Ectodermal cell (in vitro differentiated cells): Measurements from ENCODE around the gene ACYP1.
A peak's percentile ranks its signal among the peaks of the same experiment; 100 is the strongest.

Source experiments
- H3K27ac ChIP-seq: 2 replicates; pipeline ENCODE4 v1.7.0; 2013; ENCODE audit warnings: mild to moderate bottlenecking, low read depth, low read length; ENCODE audit not compliant: insufficient read depth, poor library complexity, severe bottlenecking
- H3K27me3 ChIP-seq: 2 replicates; pipeline ENCODE4 v1.7.0; 2013; ENCODE audit warnings: mild to moderate bottlenecking, low read length; ENCODE audit not compliant: insufficient read depth, control insufficient read depth, poor library complexity, severe bottlenecking
- H3K36me3 ChIP-seq: one replicate; pipeline ENCODE4 v1.7.0; 2013; ENCODE audit warnings: low read length; ENCODE audit not compliant: control insufficient read depth, insufficient read depth
- H3K4me1 ChIP-seq: one replicate; pipeline ENCODE4 v1.7.0; 2013; ENCODE audit warnings: low read length; ENCODE audit not compliant: control insufficient read depth, insufficient read depth
- H3K4me3 ChIP-seq: 2 replicates; pipeline ENCODE4 v1.7.0; 2013; ENCODE audit warnings: low read depth, low read length, control low read depth; ENCODE audit not compliant: insufficient read depth
- H3K9me3 ChIP-seq: 2 replicates; pipeline ENCODE4 v1.7.0; 2013; ENCODE audit warnings: mild to moderate bottlenecking, low read length, moderate library complexity; ENCODE audit not compliant: control insufficient read depth
- WGBS, 2 experiments: methylation state at CpG; one replicate each; pipeline ENCODE4 v1.1.7; 2013; ENCODE audit warnings: missing lambda C conversion rate in 2 of 2; 5-methylcytosine and 5-hydroxymethylcytosine counted together

ACYP1 gene

DNA sequence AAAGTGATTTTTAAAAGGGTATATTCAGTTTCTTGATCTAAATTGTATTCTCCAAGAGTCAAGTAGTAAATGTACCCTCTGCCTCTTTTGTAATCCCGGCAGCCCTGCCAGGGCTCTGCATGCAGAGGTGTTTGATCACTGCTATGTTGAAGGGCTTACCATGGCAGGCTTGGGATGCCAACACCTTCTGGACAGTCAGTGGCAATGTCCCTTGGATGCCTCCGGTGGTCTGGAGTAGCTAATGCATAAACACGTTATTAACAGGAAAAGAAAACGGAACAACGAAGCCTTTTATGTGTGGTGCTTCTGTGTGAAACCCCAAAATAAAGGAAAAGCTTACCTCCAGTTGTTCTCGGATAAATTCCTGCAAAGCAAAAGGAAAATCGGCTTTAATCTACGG lies 41.2 kb downstream of the ACYP1 start:
- Histone ChIP-seq H3K4me3 (no peak overlapping the region), H3K9me3 (no peaks in the 10 kb centered on the region), H3K27me3 (no peaks in the 10 kb centered on the region), H3K36me3 (peaks cover 22% of the 10 kb centered on the region), H3K4me1 (no peaks in the 10 kb centered on the region), H3K27ac (no peak overlapping the region)
- WGBS, 2 experiments, result 74 to 75% methylated on average over 8 of the region's 8 CpGs

DNA sequence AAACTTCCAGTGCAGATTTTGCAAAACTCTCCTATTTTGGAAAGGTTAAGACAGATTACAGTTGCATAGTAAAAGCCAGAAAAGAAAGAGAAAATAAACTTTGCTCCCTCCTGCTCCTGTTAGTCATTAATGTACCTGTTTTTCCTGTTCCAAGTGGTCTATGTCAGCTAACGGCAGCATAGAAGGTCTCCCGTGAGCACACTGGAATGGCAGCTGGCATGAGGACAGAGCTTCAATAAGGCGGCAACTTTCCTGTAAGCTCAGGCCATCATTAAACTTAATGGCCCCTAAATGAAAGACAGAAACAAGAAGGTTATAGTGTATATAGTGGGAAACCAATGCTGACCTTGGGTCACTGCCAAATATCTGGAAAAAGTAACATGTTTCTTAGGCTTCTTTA lies 45.1 kb downstream of the ACYP1 start:
- peaks cover 31% of the 10 kb centered on the region for H3K36me3 ChIP-seq
- no peaks in the 10 kb centered on the region for H3K9me3 ChIP-seq
- H3K27ac ChIP-seq, result no peak overlapping the region
- H3K4me3 ChIP-seq, result no peak overlapping the region
- WGBS, 2 experiments, result 94 to 96% methylated on average over 3 of the region's 3 CpGs
- H3K4me1 ChIP-seq, result no peaks in the 10 kb centered on the region
- H3K27me3 ChIP-seq, result no peaks in the 10 kb centered on the region

DNA sequence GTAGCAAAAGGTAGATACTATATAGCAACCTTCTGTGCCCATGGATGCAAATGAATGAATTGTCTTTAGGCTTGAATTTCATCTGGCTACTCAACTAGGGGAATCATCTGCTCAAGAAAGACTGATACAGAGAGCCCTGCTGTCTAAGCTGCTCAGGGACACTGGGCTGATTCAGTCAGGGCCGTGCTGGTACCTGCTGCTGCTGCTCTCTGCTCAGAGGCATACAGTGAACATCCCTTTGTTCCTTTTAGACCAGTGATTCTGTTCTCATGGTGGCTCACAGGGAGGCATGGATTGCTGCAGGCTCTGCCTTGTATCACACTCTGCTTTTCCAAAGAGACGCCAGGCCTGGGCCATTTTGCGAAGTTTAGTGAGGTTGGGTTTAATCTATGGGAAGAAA lies 47.0 kb downstream of the ACYP1 start:
- Histone ChIP-seq H3K27me3 (no peaks in the 10 kb centered on the region), H3K27ac (no peak overlapping the region), H3K4me3 (no peak overlapping the region), H3K36me3 (peaks cover 29% of the 10 kb centered on the region), H3K4me1 (no peaks in the 10 kb centered on the region), H3K9me3 (no peaks in the 10 kb centered on the region)
- WGBS, 2 experiments, result 90 to 92% methylated on average over 3 of the region's 3 CpGs

DNA sequence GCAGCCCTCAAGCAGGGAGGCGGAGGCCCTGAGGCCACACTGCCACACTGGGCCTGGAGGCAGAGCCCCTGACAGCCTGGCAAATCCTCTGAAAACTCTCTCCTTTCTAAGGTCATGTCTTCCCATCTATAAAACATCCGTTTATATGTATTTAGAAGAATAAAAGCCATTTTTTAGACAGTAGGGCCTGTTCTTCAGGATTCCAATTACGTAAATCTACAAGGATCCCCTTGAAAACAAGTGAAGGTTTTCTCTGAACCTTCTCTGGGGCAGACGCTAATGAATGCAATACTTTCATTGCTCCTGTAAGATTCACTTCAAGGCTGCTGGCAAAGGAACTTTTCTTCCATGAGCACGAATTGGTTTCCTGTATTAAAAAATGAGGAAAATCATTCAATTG lies 48.3 kb downstream of the ACYP1 start:
- Histone ChIP-seq H3K36me3 (peaks cover 23% of the 10 kb centered on the region), H3K4me1 (no peaks in the 10 kb centered on the region), H3K27me3 (no peaks in the 10 kb centered on the region), H3K9me3 (no peaks in the 10 kb centered on the region), H3K4me3 (no peak overlapping the region), H3K27ac (no peak overlapping the region)
- 92% methylated on average over 5 of the region's 5 CpGs for WGBS, 2 experiments

DNA sequence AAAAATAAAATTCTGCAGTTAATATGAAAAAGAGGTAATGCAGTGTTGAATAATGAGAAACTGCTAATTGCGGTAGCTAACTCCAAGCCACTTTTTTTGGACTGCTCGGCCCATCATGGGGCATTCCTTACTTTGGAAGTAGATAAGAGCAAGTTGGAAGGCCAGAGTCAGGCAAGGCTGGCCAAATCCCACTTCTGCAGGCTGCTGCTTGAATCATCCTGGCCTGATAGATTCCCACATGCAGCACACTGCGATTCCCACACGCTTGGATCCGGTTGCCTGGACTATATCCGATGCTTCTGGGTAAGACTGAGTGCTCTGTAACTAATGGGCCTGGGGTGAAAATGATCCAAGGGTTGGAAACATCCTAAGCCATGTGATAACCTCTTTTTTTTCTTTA lies 50.5 kb downstream of the ACYP1 start:
- Histone ChIP-seq H3K9me3 (no peaks in the 10 kb centered on the region), H3K27me3 (no peaks in the 10 kb centered on the region), H3K4me3 (no peak overlapping the region), H3K4me1 (no peaks in the 10 kb centered on the region), H3K27ac (no peak overlapping the region), H3K36me3 (peaks cover 19% of the 10 kb centered on the region)
- WGBS, 2 experiments, result 94 to 96% methylated on average over 6 of the region's 6 CpGs

DNA sequence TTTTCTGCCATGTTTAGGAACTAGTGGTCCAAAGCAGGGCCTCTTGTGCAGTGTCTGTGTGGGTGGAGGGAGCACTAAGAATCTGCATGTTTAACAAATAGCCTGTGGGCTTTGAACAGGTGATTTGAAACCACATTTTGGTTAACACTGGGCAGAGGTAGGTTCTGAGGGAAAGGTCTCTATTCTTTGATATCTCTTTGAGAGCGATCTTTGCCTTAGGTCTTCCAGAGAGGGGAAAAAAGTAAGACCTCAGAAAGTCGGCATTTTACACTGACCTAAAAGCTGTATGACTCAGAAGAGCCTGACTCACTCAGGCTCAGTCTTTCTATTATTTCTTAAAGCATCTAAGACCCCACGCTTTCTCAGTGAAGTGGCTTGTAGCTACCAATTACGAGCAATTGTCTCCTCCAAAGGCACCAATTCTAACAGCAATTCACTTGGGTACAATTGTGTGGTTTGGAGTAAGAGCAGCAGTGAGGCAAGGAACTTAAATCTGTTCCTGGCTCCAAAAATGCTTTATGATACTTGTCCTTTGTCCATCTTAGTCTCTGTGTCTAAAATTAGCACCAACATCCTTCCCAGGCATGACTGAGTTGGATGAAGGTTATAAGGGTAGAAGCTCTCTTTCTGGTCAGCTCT lies 52.3 kb downstream of the ACYP1 start:
- peaks cover 18% of the 10 kb centered on the region for H3K36me3 ChIP-seq
- no peak overlapping the region for H3K4me3 ChIP-seq
- no peaks in the 10 kb centered on the region for H3K27me3 ChIP-seq
- 85 to 89% methylated on average over 4 of the region's 4 CpGs for WGBS, 2 experiments
- H3K9me3 ChIP-seq, result no peaks in the 10 kb centered on the region
- no peaks in the 10 kb centered on the region for H3K4me1 ChIP-seq
- no peak overlapping the region for H3K27ac ChIP-seq

DNA sequence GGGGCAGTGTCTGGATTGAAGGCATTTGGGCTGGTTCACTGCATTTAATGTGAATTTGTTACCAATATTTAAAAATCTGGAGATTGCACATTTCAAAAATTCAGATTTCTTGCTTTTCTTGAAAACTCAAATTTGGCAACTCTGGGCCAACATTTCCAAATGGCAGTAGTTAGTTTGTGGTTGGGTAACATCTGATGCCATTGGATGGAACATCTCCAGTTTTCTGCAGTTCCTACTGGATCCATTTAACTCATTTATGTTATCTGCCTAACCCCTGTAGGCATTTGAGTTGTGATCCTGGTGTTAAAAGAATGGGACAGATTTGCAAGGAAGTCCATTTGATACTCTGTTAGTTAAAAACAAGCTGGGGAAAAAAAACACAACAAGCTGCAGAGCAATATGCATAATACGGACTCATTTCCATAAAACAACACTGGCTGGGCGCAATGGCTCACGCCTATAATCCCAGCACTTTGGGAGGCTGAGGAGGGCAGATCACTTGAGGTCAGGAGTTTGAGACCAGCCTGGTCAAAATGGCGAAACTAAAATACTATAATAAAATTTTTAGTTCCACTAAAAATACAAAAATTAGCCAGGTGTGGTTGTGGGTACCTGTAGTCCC lies 53.2 kb downstream of the ACYP1 start:
- Histone ChIP-seq H3K9me3 (no peaks in the 10 kb centered on the region), H3K4me3 (no peak overlapping the region), H3K36me3 (peaks cover 21% of the 10 kb centered on the region), H3K4me1 (no peaks in the 10 kb centered on the region), H3K27me3 (no peaks in the 10 kb centered on the region), H3K27ac (no peak overlapping the region)
- 83 to 89% methylated on average over 3 to 4 of the region's 4 CpGs for WGBS, 2 experiments

DNA sequence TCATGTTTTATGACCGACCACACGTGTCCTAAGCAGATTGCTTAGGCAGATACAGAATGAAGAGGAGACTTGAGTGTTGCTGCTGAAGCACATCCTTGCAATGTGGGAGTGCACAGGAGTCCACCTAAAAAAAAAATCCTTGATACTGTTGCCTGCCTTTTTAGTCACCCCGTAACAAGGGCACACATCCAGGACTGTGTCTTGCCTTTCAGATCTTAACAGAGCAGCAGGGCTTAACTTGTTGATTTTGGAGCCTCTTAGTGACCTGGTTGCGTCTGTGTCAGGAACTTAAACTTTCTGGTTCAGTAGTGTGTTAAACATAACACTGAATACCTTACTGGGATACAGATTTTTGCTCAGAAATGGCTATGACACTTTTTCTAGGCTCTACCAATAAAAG lies 54.6 kb downstream of the ACYP1 start:
- Histone ChIP-seq H3K9me3 (no peaks in the 10 kb centered on the region), H3K4me3 (no peak overlapping the region), H3K27me3 (no peaks in the 10 kb centered on the region), H3K27ac (no peak overlapping the region), H3K4me1 (no peaks in the 10 kb centered on the region), H3K36me3 (peaks cover 17% of the 10 kb centered on the region)
- 95% methylated on average over 4 of the region's 4 CpGs for whole genome bisulfite sequencing, 2 experiments

DNA sequence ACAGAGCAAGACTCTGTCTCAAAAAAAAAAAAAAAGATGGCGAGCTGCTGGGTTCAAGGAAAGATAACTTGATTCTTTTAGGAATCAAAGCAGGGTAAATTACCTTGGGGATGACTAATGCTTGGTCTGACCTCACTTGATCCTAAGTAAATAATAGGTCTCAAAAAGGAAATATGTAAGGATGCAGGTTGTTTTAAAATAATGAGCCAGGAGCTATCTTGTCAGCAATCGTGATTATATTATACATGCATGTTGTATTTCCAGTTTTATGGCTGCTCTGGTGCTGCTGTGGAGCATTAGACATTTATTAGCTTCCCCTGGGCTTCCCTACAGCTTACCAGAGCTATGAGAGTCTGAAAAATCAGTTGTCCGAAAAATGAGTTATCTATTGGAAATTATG lies 58.5 kb downstream of the ACYP1 start:
- WGBS, 2 experiments, result 97 to 98% methylated on average over 3 of the region's 3 CpGs
- Histone ChIP-seq H3K36me3 (peaks cover 7% of the 10 kb centered on the region), H3K27ac (no peak overlapping the region), H3K9me3 (no peaks in the 10 kb centered on the region), H3K4me3 (no peak overlapping the region), H3K4me1 (no peaks in the 10 kb centered on the region), H3K27me3 (no peaks in the 10 kb centered on the region)

DNA sequence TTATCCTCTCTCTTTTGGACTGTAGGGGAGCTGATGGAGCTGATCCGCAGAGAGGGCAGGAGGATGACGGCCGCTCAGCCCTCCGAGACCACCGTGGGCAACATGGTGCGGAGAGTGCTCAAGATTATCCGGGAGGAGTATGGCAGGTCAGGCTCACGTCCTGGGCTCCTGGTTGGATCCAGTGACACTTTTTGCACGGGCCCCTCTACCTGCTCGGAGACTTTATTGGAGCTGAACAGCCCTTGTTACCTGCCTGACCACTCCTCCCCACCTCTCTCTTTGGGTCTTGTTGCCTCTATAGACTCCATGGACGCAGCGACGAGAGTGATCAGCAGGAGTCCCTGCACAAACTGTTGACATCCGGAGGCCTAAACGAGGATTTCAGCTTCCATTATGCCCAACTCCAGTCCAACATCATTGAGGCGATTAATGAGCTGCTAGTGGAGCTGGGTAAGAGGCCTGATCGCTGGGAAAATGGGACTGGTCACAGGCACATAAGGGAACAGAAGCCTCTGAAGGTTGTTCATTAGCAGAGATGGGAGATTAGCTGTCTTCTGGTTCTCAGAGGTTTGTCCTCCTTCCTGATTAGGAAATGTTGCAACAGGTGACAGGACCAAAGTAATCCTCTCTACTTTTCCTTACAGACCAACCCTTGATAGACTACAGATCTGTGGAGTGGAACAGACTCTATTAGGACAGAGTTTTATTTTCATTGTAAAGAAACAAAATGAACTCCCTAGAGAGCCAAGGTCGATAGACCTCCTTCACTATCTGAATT lies 60.4 kb downstream of the ACYP1 start:
- WGBS, 2 experiments, result 14 to 16% methylated on average over 18 of the region's 18 CpGs
- Histone ChIP-seq H3K4me3 (peak overlapping the region; percentile 86), H3K27ac (no peak overlapping the region)

More for the DNA sequence above, 60.4 kb downstream of the ACYP1 start:
- no peaks in the 10 kb centered on the region for H3K4me1 ChIP-seq
- no peaks in the 10 kb centered on the region for H3K27me3 ChIP-seq
- no peaks in the 10 kb centered on the region for H3K9me3 ChIP-seq
- peaks cover 7% of the 10 kb centered on the region for H3K36me3 ChIP-seq
